Amniotic epithelial cell (primary cell): ENCODE data around the gene TMEM231.
"Not testable (repeated sequence)": the region's sequence is repeated elsewhere in the genome, so short reads cannot be mapped to it uniquely, and the experiment has no call there.

Experiments
- DNase-seq: peaks from one replicate; pipeline ENCODE4 v3.0.0-alpha.2; 2010; ENCODE audit warnings: low read depth

TMEM231 gene, protein sequence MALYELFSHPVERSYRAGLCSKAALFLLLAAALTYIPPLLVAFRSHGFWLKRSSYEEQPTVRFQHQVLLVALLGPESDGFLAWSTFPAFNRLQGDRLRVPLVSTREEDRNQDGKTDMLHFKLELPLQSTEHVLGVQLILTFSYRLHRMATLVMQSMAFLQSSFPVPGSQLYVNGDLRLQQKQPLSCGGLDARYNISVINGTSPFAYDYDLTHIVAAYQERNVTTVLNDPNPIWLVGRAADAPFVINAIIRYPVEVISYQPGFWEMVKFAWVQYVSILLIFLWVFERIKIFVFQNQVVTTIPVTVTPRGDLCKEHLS

GRCh38 chr16:75555707-75556430, at the start of gene TMEM231:
TMEM231 (minus strand) TSS chr16:75556252; CDS start chr16:75556209, 43 bp downstream.
- peak; percentile 87 for DNase-seq

- DNase-seq, result no peak
Measured at GRCh38 chr16:75603241-75603640, 47.2 kb upstream of the TMEM231 start.

GRCh38 chr16:75599452-75600277, 43.6 kb upstream of the TMEM231 start:
- DNase-seq, result peak; percentile 23

DNA sequence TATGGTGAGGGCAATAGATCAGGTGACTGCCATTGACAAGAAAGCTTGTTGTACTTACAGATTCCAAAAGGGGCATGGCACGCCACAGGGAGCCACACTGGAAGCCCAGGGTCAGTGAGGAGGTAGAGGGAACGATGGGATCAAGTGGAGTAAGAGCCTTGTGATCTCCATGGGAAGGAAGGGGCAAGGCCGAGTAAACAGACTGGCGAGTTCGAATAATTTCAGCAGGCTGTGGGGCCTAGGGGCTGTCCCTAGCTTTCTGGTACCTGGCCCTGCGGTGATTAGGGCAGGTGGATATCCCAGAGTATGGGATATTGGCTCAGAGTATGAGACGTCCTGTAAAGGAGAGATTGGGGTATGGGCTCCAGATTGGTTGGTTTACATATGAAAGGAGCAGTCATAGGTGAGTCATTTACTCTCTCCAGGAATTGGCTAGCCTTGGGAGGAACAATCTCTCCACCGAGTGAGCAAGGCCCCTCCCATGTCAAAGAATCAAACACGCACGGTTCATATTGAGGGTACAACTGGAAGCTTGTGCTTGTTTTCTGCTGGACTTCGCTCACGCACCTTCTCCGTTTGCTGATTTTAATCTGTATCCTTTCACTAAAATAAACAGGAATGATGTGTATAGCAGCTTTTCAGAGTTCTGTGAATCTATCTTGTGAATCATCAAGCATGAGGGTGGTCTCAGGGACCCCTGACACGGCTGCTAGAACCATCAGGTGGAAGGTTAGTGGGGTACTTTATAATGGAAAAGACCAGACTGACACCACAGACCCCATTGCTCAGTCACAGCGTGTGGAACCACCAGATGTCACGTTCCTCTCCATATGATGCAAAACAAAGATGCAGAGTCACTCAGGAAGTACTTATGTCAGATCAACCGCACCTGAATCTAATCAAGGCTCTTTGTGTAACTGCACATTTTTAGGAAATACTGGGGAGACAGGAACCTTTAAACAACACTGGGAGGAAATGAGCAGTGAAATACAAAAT, 38.1 kb upstream of the TMEM231 start:
- peak; percentile 48 for DNase-seq

GRCh38 chr16:75593308-75593707, 37.3 kb upstream of the TMEM231 start:
- DNase-seq, result no peak

DNA sequence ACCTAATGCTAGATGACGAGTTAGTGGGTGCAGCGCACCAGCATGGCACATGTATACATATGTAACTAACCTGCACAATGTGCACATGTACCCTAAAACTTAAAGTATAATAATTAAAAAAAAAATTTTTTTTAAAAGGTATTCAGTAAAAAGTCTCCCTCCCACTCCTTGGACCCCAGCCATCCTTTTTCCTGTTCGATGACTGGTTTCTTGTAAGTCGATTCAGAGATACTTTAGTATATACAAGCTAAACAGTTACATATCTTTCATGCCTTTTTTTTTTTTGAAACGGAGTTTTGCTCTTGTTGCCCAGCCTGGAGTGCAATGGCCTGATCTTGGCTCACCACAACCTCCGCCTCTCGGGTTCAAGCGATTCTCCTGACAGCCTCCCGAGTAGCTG, 35.9 kb upstream of the TMEM231 start:
- not testable (repeated sequence) for DNase-seq

DNA sequence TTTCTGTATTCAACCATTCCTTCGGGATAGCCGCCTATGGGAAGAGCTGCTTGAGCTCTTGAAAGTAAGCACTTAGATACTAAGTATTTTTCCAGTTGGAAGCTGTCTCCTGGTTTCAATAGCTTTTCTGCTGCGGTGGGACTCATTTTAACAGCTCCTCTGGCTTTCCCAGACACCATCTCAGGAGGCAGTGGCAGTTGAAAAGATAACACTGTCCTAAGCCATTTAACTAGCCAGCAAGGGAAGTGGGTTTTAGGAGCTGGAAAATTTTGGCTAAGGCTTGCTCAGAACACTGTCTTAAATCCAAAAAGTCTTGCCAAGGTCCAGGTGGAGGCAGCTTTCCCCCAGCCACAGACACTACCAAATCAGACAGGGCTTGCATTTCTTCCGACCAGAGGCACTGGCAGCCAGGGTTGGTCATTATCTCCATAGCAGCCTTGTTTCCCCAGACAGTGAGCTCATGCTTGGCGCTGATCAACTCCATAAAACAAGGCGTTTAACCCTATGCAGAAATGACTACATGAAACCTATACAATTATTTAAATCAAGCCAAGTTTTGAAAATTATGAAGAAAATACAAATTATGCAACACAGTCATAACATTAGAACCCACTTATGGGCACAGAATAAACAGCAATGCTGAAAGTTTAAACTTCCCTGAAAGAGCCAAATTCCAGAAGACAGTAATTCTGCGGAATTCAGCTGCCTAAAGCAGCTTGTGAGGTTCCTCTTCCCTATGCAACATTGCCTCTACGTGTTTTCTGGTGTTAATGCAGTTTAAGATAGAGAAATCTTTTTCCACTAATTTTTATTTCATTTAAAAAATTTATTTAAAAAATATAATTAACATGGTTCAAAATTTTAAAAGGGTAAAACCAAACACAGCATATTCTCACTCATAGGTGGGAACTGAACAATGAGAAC, 35.1 kb upstream of the TMEM231 start:
- DNase-seq, result peak; percentile 67

DNA sequence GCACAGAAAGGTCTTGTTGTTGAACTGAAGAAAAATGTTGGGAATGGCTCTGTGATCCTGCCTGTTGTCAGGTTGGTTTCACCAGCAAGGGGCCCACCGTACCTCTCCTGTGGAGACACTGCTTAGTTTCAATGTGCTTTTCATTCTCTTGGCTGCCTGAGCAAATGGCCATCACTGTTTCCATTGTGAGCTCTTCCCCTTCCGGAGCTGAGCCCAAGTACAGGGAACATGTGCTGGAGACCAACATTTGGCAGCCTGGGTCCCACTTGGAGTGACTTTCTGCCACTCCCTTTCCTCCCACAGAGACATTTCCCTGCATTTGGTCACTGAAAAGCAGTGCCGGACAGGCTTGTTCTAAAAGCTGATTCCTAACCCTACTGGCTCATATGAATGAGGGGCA, 33.3 kb upstream of the TMEM231 start:
- DNase-seq, result no peak

- no peak for DNase-seq
Measured at GRCh38 chr16:75588716-75589115, 32.7 kb upstream of the TMEM231 start.

DNA sequence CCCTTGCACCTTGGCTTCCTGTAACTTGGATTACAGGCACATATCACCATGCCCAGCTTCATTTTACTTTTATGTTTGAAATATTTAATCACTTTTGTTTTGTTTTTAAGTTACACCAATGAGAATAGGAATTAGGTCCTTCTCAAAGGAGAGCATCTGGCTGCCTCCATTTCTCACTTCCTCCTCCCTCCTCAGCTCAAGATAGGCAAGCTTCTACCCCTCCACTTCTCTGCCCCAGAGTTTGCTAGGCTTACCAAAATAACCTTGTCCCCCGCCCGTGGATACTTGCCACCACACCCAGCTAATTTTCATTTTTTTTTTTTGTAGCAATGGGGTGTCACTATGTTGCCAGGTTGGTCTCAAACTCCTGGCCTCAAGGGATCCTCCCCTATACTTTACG, 28.1 kb upstream of the TMEM231 start:
- no peak for DNase-seq

GRCh38 chr16:75579281-75579834, 23.3 kb upstream of the TMEM231 start:
- no peak for DNase-seq

GRCh38 chr16:75578725-75579124, 22.7 kb upstream of the TMEM231 start:
- no peak for DNase-seq

GRCh38 chr16:75578212-75578611, 22.2 kb upstream of the TMEM231 start:
- no peak for DNase-seq

DNA sequence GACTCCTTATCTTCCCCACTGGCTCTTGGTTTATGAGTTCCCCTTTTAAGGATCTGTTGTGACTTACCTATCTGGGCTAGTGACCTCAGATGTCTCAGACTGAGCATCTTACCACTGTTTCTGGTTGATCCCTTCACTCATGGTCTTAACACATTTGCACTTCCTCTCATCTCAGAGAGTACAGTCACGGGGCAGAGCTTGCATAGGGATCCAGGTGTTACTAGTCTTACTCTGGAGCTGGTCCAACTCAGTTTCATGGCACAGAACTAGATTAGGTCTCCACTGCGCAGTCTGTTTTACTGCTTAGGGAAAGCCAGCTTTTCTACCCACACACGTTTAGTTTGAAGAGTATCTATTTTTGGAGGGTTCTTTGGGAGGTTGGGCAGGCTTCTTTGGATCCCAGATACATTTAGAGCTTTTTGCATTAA, 20.3 kb upstream of the TMEM231 start:
- DNase-seq, result no peak

- DNase-seq, result no peak
Measured at GRCh38 chr16:75575958-75576357, 19.9 kb upstream of the TMEM231 start.

- no peak for DNase-seq
Measured at GRCh38 chr16:75573955-75574354, 17.9 kb upstream of the TMEM231 start.

DNA sequence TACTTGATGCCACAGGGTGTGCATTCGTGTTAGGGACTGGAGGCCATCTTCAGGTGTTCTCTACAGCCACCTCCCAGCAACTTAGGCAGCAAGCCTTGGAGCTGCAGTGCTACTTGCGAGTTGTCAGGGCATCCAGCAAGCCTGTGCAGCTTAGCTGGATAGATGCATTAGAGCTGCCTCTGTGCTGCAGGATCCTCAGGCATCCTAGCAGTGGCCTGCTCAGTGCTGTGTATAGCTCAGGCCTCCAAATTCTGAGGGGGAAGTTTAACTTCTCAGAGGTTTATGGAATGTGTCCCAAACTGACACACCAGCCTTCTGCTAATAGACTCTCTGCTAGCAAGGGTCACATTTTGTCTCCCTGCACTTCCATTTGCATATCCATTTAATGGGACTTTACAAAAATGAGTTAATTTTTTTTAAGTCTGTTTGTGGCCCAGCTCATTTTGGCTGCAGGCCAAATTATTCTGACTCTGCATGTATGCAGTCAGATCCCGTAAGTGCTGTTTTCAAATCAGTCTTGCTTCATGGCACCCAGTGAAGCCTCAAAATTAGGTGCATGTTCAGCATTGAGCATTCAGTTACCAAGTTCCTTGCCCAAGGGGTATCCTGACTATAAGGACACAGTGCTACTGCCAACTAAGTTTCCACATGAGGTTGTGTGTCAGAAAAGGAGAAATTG, 17.0 kb upstream of the TMEM231 start:
- no peak for DNase-seq

DNA sequence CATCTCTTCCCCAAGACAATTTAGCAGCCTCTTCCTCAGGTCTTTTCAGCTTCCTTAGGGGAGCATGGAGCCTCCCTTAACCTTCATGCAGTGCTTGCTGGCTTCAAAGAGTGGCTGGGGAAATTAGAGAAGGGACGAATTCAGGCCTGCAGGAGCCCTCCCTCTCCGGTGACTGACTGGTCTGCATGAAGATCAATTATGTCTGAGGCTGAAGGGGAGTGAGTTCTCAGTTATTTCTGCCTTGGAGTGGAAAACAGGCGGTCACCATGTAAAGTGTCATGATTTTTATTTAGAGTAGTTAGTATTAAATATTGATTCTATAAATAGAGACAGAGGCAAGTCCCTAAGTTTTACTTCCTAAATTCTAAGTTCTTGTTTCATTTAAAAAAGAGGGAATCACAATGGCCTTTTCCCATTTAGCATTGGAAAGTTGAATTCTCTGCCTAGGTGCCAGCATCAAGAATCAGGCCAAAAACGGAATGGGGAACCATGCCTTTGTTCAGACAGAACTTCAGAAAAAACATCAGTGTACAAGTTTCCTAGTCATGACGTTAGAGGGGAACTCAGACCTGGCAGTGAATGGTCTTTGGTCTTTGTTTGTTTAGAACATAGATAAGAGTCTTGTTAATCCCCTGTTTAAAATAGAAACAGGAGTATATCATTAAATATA, 14.5 kb upstream of the TMEM231 start:
- DNase-seq, result no peak

DNA sequence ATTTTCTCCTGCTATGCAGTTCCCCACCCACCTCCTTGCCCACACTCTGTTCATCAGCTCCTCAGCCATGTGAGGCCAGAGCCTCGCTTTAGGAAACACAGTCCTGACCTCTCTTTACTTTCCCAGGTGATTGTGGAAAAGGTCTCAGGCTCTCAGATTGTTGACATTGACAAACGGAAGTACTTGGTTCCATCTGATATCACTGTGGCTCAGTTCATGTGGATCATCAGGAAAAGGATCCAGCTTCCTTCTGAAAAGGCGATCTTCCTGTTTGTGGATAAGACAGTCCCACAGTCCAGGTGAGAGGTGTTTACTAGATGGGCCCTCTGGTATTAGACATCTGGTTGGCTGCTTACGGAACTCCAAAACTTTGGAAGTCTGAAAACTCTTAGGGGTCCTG, 11.9 kb upstream of the TMEM231 start:
- no peak for DNase-seq
